Aortic smooth muscle cell (primary cell): ENCODE results near the gene KLK7. TPM values are rescaled to one million over a fixed set of nuclear protein-coding genes. Genes with fewer than 3 reads are reported as not detected.

ENCODE experiments used
- total RNA-seq: library from RNA; depleted of rRNA; stranded (reverse); fragments of >200 nt; gene quantifications from 2 replicates; pipeline ENCODE4 v1.2.3, GENCODE V29; 2014

The KLK7 gene
- total RNA-seq, result not detected in 2 replicates

GRCh38 chr19:50983625-50984292, at the start of gene KLK7:
KLK7 (minus strand) TSS chr19:50983917; CDS start chr19:50982399, 1,518 bp downstream.

GRCh38 chr19:51026554-51026831, 42.8 kb upstream of the KLK7 start, which contains the start of gene KLK11:
KLK11 (minus strand) TSS chr19:51026616; CDS start chr19:51025631, 985 bp downstream.

GRCh38 chr19:51019544-51019925, 35.8 kb upstream of the KLK7 start, which contains the start of gene KLK10:
KLK10 (minus strand) TSS chr19:51019709; CDS start chr19:51019130, 579 bp downstream.

GRCh38 chr19:51001515-51001914, 17.8 kb upstream of the KLK7 start, which contains the start of gene KLK8:
KLK8 (minus strand) TSS chr19:51001604; CDS start chr19:51001167, 437 bp downstream.

GRCh38 chr19:50969413-50969760, 14.3 kb downstream of the KLK7 start, which contains the start of gene KLK6:
KLK6 (minus strand) TSS chr19:50969591; CDS start chr19:50968104, 1,487 bp downstream.

GRCh38 chr19:50952910-50953309, 30.8 kb downstream of the KLK7 start, which contains the start of gene KLK5:
KLK5 (minus strand) TSS chr19:50953038; CDS start chr19:50952657, 381 bp downstream.

Other genes starting within 250 kb of the KLK7 start
- gene GPR32, start 213.5 kb downstream of the KLK7 start, total RNA-seq, result not detected in 2 replicates
- not detected in 2 replicates for gene ACP4, start 193.5 kb downstream of the KLK7 start, total RNA-seq
- gene KLK1, start 160.1 kb downstream of the KLK7 start, total RNA-seq, result not detected in 2 replicates
- gene KLK15, start 150.3 kb downstream of the KLK7 start, total RNA-seq, result not detected in 2 replicates
- not detected in 2 replicates for gene KLK3, start 129.0 kb downstream of the KLK7 start, total RNA-seq
- gene KLK2, start 110.5 kb downstream of the KLK7 start, total RNA-seq, result not detected in 2 replicates
- gene KLK4, start 72.5 kb downstream of the KLK7 start, total RNA-seq, result not detected in 2 replicates
- gene KLK5, start 30.9 kb downstream of the KLK7 start, total RNA-seq, result not detected in 2 replicates
- not detected in 2 replicates for gene KLK6, start 14.3 kb downstream of the KLK7 start, total RNA-seq
- not detected in 2 replicates for gene KLK8, start 17.7 kb upstream of the KLK7 start, total RNA-seq
- not detected in 2 replicates for gene KLK10, start 35.8 kb upstream of the KLK7 start, total RNA-seq
- not detected in 2 replicates for gene KLK11, start 42.7 kb upstream of the KLK7 start, total RNA-seq
- gene KLK12, start 51.1 kb upstream of the KLK7 start, total RNA-seq, result not detected in 2 replicates
- gene KLK13, start 81.2 kb upstream of the KLK7 start, total RNA-seq, result not detected in 2 replicates
- not detected in 2 replicates for gene KLK14, start 99.0 kb upstream of the KLK7 start, total RNA-seq
- gene CTU1, start 124.5 kb upstream of the KLK7 start, total RNA-seq, result 3.4 and 3.5 TPM in 2 replicates
- not detected in 2 replicates for gene SIGLEC9, start 141.0 kb upstream of the KLK7 start, total RNA-seq
- not detected in 2 replicates for gene SIGLEC7, start 158.4 kb upstream of the KLK7 start, total RNA-seq
- not detected in 2 replicates for gene CD33, start 241.2 kb upstream of the KLK7 start, total RNA-seq